Upper lobe of left lung (tissue), 6 donors: ENCODE results near the gene SPATA4. TPM values are rescaled to one million over a fixed set of nuclear protein-coding genes. Genes with fewer than 3 reads are reported as not detected.
A peak's percentile ranks its signal among the peaks of the same experiment; 100 is the strongest.

ENCODE experiments used
- ATAC-seq, 2 donors: fragments of 200-7000 bp; cut with Tn5 transposase; one replicate each; pipeline ENCODE4 v1.9.1; 2022; ENCODE audit warnings: mild to moderate bottlenecking in 2 of 2, moderate library complexity in 2 of 2; ENCODE audit not compliant: low FRiP score in 2 of 2
- DNase-seq, 2 donors: peaks; one replicate each; pipeline ENCODE4 v3.0.0-alpha.2; 2019 to 2020
- H3K27ac ChIP-seq, 4 donors: fragments of 200-600 bp; sonication (generic); one replicate each; pipeline ENCODE4 v1.5.1; 2016 to 2019
- H3K27me3 ChIP-seq, 4 donors: fragments of 200-600 bp; sonication (generic); one replicate each; pipeline ENCODE4 v1.5.1; 2017 to 2019
- H3K36me3 ChIP-seq, 4 donors: fragments of 200-600 bp; sonication (generic); one replicate each; pipeline ENCODE4 v1.5.1; 2016 to 2019
- H3K4me1 ChIP-seq, 4 donors: fragments of 200-600 bp; sonication (generic); one replicate each; pipeline ENCODE4 v1.5.1; 2018 to 2019
- H3K4me3 ChIP-seq, 4 donors: fragments of 200-600 bp; sonication (generic); one replicate each; pipeline ENCODE4 v1.5.1; 2017 to 2019; ENCODE audit warnings: mild to moderate bottlenecking in 2 of 4, moderate library complexity in 1 of 4
- H3K9me3 ChIP-seq, 4 donors: fragments of 200-600 bp; sonication (generic); one replicate each; pipeline ENCODE4 v1.5.1; 2018 to 2019
- EP300 ChIP-seq, 4 donors: sonication (generic); formaldehyde crosslinking; IDR thresholded peaks; one replicate each; pipeline ENCODE4 v1.5.1; 2017; ENCODE audit warnings: antibody characterized with exemption in 4 of 4, control low read depth in 2 of 4
- POLR2A ChIP-seq, 4 donors: fragments of 450-650 bp; IDR thresholded peaks; one replicate each; pipeline ENCODE4 v1.5.1; 2016 to 2017; ENCODE audit warnings: antibody characterized with exemption in 4 of 4, mild to moderate bottlenecking in 2 of 4
- POLR2AphosphoS5 ChIP-seq, 2 donors: sonication (generic); formaldehyde crosslinking; IDR thresholded peaks; one replicate each; pipeline ENCODE4 v1.5.1; 2017; ENCODE audit warnings: antibody characterized with exemption in 2 of 2
- WGBS, 2 donors: methylation state at CpG; one replicate each; pipeline ENCODE4 v1.1.5; 2017 to 2018; 5-methylcytosine and 5-hydroxymethylcytosine counted together
- total RNA-seq, 6 donors: library from RNA; depleted of rRNA in 4 of 6; stranded (reverse); fragments of >200 nt in 4 of 6; gene quantifications; one replicate each; pipeline versions ENCODE4 v1.1.0 to v1.2.1, GENCODE V29; 2016 to 2021
- TF ChIP-seq, protein P1 (sequence below), 6 experiments: fragments of 450-650 bp in 4 of 6; fragments of 200-600 bp in 2 of 6; sonication (generic) in 2 of 6; IDR thresholded peaks; one replicate each; pipeline ENCODE4 v1.5.1; 2016 to 2019; ENCODE audit warnings: antibody characterized with exemption in 6 of 6
- donor health status: DM: no; HTN: no; CAD: no; lungs with moderate emphysema.
- donor health status: DM: no; HTN: yes; CAD: no; lungs with severe emphysema.

The SPATA4 gene
- 1 to 10 TPM in 2 of 6 donors, under 1 TPM in 2, not detected in 2; 0.61 to 4.9 (median 0.91) TPM for total RNA-seq

DNA sequence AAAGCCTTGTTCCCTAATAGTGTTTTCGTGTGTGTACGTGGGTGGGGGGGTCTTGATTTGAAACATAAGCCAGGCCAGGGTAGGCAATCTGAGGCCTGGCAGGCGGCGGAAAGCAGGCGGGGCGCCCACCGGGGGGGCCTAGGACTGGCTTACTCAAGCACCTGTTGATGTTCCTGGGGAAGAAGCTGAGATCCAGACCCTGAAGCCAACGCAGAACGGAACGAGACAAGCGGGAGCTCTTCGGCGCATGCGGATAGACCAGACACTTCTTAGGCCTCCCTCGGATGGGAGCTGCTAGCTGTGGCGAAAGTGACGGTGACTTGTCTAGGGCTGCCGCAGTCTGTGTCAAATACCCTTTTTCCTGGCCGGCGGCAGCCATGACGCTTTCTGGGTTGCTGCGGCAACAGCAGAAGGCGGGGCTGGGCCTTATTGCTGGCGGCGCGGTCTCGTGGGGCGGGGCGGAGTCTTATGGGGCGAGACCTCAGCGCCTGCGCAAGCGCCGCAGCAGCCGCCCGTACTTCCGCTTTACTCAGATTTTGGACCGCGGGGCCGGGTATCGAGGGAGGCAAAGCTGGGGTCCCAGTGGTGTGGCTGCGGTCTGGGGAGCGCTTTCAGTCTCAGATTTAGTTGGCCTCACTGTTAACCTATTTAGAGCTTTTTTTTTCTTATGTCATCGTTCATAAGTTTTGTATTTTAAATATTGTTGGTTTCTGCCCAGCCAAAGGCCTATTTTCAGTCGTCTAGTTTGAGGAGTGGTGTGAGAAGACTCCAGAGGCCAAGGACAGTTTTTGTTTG lies at the start of gene SPATA4:
Gene SPATA4 (minus strand): TSS at position 402 of the 795 bp plus-strand sequence. CDS start 23 bp downstream, at position 379.
- no peaks in the 10 kb centered on the region for H3K27me3 ChIP-seq
- DNase-seq (peak; percentile 96 to 98), ATAC-seq (peak; percentile 98 to 100)
- H3K4me1 ChIP-seq, result peaks cover 0 to 7% (median 1%) of the 10 kb centered on the region in 4 donors
- H3K36me3 ChIP-seq, result no peaks in the 10 kb centered on the region
- no peaks in the 10 kb centered on the region for H3K9me3 ChIP-seq
- 1 to 3% methylated on average over 16 to 43 of the region's 45 CpGs for WGBS, 2 donors
- TF ChIP-seq, protein P1, sequence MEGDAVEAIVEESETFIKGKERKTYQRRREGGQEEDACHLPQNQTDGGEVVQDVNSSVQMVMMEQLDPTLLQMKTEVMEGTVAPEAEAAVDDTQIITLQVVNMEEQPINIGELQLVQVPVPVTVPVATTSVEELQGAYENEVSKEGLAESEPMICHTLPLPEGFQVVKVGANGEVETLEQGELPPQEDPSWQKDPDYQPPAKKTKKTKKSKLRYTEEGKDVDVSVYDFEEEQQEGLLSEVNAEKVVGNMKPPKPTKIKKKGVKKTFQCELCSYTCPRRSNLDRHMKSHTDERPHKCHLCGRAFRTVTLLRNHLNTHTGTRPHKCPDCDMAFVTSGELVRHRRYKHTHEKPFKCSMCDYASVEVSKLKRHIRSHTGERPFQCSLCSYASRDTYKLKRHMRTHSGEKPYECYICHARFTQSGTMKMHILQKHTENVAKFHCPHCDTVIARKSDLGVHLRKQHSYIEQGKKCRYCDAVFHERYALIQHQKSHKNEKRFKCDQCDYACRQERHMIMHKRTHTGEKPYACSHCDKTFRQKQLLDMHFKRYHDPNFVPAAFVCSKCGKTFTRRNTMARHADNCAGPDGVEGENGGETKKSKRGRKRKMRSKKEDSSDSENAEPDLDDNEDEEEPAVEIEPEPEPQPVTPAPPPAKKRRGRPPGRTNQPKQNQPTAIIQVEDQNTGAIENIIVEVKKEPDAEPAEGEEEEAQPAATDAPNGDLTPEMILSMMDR (IDR thresholded peaks at IDR 0.05), result no peak
- TF ChIP-seq EP300 (IDR thresholded peaks at IDR 0.05) (no peak), POLR2AphosphoS5 (IDR thresholded peaks at IDR 0.05) (peak in 1 of 2 donors; percentile 59), POLR2A (IDR thresholded peaks at IDR 0.05) (peak in 3 of 4 donors; percentile 45 to 73 (median 56))
- peak within 1 kb of the TSS; percentile 59 to 77 (median 69) for H3K27ac ChIP-seq
- peak within 1 kb of the TSS; percentile 55 to 67 (median 65) for H3K4me3 ChIP-seq

DNA sequence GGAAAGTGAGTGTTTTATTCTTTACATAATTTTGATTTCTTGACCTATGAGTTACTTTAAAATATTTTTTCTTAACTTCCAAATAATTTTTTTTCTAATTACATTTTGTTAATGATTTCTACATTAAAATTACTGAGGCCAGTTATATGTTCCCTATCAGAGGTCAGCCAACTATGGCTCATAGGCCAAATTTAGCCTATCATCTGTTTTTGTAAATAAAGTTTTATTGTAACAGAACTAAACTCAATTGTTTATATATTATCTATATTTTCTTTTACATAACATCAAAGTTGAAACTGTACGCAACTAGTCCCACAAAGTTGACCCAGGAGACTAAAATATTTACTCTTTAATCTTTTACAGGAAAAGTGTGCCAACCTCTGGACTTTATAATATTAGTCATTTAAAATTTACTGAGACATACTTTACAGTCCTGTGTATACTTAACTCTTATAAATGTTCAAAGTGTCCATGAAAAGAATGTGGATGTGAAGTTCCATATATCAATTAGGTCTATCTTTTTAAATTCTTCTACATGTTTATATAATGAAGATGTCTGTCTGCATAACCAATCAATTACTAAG lies 47.5 kb upstream of the SPATA4 start:
- Histone ChIP-seq H3K27me3 (no peaks in the 10 kb centered on the region), H3K4me3 (no peak overlapping the region), H3K27ac (no peak overlapping the region), H3K4me1 (no peaks in the 10 kb centered on the region), H3K9me3 (no peaks in the 10 kb centered on the region), H3K36me3 (no peaks in the 10 kb centered on the region)
- 83 to 91% methylated on average over 1 of the region's 1 CpG for WGBS, 2 donors
- DNase-seq (no peak), ATAC-seq (no peak)
- TF ChIP-seq, protein P1 (IDR thresholded peaks at IDR 0.05), result no peak
- TF ChIP-seq POLR2A (IDR thresholded peaks at IDR 0.05) (no peak), POLR2AphosphoS5 (IDR thresholded peaks at IDR 0.05) (no peak), EP300 (IDR thresholded peaks at IDR 0.05) (no peak)

DNA sequence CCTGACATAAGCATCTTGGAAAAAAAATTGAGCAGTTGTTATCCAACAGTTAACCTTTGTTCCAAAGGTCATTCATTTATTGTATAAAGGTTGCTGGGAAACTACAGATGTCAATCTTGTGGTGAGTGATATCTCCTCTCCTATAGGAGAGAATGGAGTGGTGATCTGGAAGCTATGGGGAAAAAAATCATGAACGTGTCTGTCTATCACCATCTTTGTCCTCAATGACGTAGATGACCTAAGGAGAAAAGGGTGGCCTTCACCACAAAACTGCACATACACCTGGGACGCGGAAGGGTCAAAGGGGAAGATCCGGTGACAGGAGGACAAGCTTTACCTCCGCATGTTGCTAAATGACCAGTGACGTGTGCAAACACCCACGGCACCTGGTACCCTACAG lies 46.3 kb upstream of the SPATA4 start:
- no peak for ATAC-seq
- Histone ChIP-seq H3K4me1 (no peaks in the 10 kb centered on the region), H3K9me3 (no peaks in the 10 kb centered on the region), H3K36me3 (no peaks in the 10 kb centered on the region), H3K4me3 (no peak overlapping the region), H3K27me3 (no peaks in the 10 kb centered on the region), H3K27ac (no peak overlapping the region)
- 83 to 90% methylated on average over 8 of the region's 8 CpGs for WGBS, 2 donors
- no peak for DNase-seq
- no peak for TF ChIP-seq POLR2AphosphoS5 (IDR thresholded peaks at IDR 0.05)
- TF ChIP-seq POLR2A (IDR thresholded peaks at IDR 0.05), result no peak
- TF ChIP-seq, protein P1 (IDR thresholded peaks at IDR 0.05), result no peak
- no peak for TF ChIP-seq EP300 (IDR thresholded peaks at IDR 0.05)

DNA sequence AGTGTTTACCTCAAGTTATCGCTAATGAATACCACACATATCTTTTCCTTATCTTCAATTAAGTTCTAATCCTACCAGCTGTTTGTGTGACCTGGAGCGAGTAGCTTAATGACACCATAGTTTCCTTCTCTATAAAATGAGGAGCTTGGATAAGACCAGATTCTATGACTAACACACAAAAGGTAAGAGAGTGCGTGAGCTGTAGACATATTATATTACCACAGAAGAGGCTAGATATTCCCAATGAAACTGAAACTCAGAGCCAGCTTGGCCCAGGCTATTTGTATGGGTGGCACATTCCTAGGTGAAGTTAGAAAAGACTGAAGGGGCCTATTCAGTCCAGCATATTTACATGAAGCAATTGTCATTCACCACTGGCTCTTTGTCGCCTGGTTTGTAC lies 43.4 kb upstream of the SPATA4 start:
- Histone ChIP-seq H3K4me3 (no peak overlapping the region), H3K9me3 (no peaks in the 10 kb centered on the region), H3K4me1 (no peaks in the 10 kb centered on the region), H3K27ac (no peak overlapping the region), H3K27me3 (no peaks in the 10 kb centered on the region), H3K36me3 (no peaks in the 10 kb centered on the region)
- 60 to 64% methylated on average over 4 of the region's 4 CpGs for WGBS, 2 donors
- no peak for DNase-seq
- TF ChIP-seq POLR2A (IDR thresholded peaks at IDR 0.05) (no peak), EP300 (IDR thresholded peaks at IDR 0.05) (no peak), POLR2AphosphoS5 (IDR thresholded peaks at IDR 0.05) (no peak)
- TF ChIP-seq, protein P1 (IDR thresholded peaks at IDR 0.05), result no peak
- ATAC-seq, result no peak
